HG03095 (cell line): ENCODE data around the gene CA12.
"Not testable (repeated sequence)": the region's sequence is repeated elsewhere in the genome, so short reads cannot be mapped to it uniquely, and the experiment has no call there.

Experiments used
- ATAC-seq: cut with Tn5 transposase; IDR thresholded peaks from one replicate; pipeline ENCODE4 v1.9.1; 2021; ENCODE audit warnings: moderate library complexity; ENCODE audit not compliant: unreplicated experiment

The CA12 gene

DNA sequence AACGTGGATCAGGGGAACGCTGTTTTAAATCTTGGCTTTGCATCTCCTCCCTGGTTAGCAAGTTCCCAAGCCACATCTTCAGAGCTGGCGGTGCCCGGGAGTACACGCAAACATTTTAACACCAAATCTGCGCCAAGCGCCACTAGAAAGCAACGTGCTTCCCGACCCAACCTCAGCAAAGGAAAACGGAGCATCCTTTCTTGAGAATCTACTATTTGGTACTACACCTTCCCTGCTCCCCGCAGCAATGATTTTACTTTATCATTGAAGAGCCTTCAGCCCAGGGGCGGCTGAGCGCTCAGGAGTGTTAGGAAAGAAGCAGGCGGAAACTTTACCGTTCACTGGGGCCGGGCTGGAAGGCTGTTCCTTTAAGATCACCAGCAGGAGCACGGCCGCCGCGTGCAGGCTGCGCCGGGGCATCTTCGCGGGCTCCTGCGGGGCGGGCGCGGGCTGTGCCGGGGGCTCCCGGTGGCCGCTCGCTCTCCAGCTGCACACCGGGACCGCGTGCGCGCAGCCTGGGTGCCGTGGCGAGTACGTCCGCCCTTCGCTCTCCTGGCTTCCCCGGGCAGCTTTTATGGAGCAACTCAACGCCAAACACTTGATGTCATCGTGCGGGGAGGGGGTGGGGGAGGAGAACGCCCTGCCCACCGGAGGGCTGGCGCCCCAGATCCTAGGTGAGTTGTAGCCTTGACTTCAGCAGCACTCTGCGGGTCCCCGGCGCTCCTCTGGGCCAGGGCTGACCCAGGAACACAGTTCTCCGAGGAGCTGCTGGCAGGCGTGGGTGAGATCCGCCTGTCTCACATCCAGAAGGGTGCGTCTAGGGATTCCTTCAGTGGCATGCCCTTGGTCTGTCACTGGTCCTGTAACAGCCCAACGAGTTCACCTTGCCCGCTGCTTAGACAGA lies at the start of gene CA12:
TSS of gene CA12 (minus strand) at position 546 of the 904 bp plus-strand sequence. CDS start at position 420, 126 bp downstream.
- ATAC-seq: no peak

DNA sequence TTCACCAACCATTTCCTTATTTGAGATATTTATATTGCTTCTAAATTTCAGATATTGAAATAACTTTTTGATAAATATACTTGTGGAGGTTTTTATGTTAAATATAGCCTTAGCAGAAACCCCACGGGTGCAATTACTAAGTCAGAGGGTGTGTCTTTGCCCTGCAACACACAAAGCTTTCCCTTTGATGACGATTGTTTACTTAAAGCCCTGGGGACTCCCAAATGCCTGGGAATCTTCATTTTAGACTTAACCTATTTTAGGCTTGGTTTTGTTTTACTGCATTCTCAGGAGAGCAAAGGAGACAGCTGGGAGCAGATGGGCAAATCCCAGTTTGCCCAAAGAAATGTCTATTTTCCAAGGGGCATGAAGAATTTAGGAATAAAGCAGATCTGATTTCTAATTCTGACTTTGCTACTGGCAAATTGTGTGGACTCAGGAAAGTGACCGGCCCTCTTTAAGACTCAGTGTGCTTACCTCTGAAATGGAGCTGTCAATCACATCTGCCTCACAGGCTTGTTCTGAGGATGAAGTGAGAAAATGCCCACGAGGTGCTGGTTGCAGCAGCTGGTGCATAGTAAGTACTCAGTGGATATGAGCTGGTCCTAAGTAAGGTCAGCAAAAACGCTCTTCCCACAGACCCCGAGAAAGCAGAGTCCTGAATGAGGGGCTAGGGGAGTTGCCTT lies 49.3 kb upstream of the CA12 start:
- ATAC-seq: no peak

DNA sequence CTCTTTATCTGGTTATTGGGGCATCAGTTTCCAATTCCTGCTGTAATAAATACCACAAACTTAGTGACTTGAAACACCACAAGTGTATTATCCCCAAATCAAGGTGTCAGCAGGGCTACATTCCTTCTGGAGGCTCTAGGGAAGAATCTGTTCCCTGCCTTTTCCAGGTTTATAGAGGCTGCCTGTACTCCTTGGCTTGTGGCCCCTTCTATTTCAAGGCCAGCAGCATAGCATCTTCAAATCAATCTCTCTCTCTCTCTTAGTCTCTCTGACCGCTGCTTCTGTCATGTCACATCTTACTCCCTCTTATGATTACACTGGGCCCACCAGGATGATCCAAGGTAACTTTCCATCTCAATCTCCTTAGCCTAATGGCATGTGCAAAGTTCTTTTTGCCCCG lies 44.9 kb upstream of the CA12 start:
- no peak for ATAC-seq

DNA sequence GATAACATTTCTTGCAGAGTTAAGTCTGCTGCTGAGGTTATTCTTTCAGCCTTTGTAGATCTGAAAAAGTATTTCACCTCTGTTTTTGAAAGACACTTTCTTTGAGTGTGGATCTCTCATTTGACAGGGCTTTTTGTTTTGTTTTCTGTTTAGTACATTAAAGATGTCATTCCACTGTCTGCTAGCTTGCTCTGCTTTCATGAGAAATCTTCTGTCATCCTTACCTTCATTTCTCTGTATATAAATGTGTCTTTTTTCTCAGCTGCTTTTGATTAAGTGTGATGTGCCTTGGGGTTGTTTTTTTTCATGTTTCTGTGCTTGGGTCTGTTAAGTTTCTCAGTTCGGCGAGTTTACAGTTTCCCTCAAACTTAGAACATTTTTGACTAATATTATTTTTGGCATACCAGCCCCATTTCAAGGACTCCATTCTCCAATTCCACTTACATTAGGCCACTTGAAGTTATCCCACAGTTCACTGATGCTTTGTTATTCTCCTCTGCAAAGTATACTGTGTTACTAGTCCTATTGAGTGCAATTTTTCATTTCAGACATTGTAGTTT lies 43.9 kb upstream of the CA12 start:
- no peak for ATAC-seq

DNA sequence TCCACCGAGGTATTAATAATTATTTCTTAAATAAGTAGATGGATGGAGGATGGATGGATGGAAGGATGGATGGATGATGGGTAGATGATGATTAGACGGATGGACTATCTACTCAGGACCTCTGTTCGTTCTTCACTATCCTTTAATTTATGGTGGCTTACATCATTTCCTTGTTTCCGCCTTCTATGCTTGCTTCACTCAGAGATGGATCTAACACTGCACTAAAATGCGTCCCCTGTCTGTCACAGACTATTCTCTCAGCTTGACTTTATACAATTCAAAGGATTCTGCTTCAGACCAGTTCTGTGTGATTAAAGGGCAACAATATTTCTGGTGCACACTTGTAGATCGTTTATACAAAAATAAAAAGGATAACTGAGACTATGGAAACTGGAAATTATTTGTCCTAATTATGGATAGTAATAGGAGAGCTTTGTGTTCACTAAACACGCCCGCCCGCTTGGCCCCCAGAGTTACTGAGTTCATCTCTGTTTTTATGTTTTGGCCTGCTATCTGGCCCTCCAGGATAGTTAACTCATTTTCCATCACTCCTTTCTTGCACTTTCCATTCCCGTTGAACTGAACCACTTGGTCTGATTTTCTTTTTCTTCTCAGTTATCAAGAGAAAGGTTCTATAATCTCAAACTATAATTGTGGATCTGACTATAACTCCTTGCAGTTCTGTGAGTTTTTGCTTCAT lies 41.4 kb upstream of the CA12 start:
- no peak for ATAC-seq

DNA sequence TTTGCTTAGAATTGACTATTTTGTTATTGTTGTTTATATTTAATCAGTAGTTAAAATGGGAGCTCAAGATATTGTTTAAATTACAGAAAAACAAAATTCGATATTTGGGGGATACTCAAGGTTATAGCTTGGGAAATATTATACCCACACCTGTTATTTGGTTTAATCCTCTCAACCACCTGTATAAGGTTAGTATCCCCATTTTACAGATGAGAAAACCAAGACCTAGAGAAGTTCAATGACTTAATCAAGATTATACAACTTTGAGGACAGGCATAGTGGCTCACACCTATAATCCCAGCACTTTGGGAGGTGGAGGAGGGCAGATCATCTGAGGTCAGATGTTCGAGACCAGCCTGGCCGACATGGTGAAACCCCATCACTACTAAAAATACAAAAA lies 39.8 kb upstream of the CA12 start:
- ATAC-seq: no peak

DNA sequence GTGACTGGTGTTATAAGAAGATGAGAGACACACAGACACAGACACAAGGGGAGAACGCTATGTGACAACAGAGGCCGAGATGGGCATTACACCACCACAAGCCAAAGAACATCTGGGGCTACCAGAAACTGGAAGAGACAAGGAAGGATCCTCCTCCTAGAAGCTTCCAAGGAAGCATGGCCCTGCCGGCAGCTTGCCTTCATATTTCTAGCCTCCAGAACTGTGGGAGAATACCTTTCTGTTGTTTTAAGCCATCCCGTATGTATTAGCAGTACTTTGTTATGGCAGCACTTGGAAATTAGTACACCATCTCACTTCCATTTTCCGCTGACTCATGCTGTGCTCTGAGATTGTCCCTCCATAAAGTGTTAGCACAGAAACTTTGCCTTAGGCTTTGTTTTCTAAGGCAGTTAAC lies 38.7 kb upstream of the CA12 start:
- ATAC-seq: no peak

DNA sequence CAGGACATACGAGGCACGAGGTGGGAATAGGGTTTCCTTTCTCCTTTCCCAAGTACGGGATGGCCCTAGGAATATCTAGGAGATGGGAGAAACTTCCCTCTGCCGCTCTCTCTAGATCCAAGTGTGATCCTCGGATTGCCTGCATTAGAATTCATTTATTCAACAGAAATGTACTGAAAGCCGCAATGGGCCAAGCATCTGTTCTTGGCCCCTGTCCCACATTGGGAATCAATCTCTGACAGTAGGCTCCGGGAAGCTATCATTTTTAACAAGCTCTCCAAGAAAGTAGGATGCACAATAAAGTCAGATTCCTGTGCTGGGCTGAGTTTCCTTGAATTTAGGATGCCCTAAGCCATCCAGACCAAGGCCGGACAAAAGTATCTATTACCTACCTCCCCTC lies 37.2 kb upstream of the CA12 start:
- ATAC-seq: no peak

DNA sequence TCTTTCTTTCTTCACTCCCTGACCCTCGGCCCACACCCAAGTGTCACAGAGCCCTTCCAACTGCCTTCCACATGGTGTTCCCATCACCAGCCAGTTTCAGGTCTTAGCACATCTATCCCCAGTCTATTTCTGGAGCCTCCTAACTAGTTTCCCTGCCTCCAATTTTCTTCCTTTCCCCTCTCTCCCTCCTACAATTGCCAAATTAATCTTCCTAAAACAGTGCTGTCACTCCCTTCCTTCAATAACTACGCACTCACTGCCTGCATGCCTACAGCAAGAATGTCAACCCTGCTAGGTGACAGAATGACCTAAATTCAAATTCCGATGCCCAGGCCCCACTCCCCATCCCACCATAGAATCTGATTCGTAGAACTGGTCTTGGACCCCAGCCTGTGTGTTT lies 36.1 kb upstream of the CA12 start:
- ATAC-seq: no peak

DNA sequence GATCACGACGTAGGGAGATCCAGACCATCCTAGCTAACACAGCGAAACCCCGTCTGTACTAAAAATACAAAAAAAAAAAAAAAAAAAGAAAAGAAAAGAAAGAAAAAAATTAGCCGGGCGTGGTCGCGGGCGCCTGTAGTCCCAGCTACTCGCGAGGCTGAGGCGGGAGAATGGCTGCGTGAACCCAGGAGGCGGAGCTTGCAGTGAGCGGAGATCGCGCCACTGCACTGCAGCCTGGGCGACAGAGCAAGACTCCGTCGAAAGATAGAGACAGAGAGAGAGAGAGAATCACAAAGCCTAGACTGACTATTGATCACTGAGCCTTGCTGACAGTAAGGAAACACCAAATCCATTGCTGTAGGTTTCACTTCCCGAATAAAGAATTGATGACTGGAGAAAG lies 35.6 kb upstream of the CA12 start:
- not testable (repeated sequence) for ATAC-seq

DNA sequence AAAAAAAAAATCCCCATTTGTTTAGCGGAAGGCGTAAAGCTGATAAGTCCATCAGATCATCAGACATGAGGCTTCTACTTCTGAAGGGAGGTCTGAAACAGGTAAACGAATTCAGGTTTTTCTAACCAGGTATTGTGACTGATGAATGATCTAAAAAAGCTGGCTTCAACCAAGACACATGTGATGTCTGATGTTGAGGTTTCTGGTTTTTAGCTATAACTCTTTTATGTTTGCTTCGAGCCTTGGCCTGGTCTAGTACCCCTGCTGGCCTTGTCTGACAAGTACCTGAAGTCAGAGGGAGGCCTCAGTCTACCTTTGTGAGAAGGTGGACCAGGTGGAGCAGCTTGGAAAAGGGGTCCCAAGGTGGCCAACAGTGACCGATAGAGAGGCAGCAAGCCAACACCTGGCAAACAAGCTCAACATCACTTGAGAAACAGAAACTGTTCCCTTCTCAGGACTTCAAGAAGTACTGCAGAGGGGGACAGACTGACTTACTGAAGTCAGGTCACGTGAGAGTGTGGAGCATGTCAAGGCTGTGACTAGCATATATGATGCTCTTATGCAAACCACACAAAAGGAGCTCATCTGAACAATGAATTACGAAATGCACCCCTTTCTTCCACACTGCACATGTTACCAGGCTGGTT lies 33.0 kb upstream of the CA12 start:
- no peak for ATAC-seq

DNA sequence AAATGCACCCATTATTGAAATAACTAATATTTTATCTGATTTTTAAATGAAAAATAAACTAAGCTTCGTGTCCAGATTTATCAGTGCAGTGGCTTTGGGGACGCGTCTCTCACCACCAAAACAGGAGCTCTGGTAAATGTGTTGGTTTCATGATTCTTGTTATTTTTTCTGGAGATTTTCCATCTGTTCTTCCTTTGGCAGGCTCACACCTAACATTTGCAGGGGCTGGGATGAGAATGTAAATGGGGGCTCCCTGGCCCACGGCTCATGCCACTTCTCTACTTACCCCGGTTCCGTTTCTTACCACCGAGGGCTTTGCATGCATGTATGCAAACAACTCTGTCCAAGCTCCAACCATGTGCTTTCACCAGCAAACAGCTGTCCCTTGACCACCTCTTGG lies 30.9 kb upstream of the CA12 start:
- ATAC-seq: no peak

DNA sequence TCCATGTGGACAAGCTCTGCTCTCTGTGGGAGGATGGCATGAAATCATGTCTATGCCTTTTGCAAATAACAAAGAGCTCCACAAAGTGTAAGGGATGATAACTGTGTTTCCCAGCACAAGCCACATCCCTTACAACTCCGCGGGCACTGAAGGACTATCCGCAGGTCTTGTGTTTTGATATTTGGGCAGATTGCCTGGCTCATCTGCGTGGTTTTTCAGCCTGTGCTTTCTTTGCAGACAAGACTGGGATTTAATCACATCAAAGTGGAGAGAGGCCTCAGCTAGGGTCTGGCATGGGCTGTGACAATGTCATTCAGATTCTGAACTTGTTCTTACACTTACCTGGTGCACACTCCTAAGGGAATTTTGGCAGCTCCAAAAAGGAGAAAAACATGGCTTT lies 30.2 kb upstream of the CA12 start:
- ATAC-seq: no peak

DNA sequence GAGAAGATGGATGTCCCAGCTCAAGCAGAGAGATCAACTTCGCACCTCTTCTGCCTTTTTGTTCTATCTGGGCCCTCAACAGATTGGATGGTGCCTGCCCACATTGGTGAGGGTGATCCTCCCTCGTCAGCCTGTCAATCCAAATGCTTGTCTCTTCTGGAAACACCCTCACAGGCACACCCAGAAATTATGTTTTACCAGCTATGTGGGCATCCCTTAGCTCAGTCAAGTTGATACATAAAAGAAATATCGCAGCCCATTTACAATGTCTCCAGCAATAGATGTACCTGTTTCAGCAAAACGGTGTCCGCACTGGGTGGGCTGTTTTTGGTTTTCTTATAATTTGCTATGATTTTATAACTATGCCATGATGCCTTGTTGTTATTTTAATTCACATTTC lies 27.5 kb upstream of the CA12 start:
- ATAC-seq: no peak

DNA sequence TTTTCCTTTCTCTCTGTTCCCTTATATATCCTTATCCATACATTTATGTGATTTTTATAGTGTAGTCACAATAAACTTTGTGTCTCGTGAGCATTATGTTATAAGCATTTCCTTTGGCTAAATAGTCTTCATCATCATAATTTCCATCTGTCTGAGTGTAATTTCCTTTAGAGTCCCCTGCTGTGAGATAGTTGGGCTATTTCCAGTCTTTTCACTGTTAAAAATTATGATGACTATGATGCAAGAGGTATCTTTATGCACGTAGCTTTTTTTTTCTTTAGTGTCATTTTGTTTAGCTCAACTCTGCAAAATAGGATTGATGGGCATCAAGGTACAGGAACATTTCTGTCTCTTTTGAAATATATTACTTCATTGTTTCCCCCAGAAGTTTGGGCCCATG lies 26.9 kb upstream of the CA12 start:
- ATAC-seq: no peak

DNA sequence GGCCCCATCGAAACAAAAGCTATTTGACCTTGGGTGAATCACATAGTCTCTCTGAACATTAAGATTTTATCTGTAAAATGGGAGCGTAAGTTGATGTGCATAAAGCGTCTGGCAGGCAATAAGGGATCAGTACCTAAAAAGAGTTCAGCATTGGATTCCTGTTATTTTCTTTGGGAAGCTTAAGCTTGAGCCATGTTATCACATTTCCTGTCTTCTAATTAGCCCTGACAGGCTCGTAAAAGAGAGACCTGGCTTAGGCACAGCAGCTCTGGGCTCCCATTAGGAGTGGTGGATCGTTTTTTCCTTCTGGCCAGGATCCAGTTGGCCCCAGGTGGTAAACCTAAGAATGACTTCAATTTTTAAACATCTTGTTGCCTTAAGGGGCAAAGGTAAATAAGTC lies 26.0 kb upstream of the CA12 start:
- ATAC-seq: no peak

DNA sequence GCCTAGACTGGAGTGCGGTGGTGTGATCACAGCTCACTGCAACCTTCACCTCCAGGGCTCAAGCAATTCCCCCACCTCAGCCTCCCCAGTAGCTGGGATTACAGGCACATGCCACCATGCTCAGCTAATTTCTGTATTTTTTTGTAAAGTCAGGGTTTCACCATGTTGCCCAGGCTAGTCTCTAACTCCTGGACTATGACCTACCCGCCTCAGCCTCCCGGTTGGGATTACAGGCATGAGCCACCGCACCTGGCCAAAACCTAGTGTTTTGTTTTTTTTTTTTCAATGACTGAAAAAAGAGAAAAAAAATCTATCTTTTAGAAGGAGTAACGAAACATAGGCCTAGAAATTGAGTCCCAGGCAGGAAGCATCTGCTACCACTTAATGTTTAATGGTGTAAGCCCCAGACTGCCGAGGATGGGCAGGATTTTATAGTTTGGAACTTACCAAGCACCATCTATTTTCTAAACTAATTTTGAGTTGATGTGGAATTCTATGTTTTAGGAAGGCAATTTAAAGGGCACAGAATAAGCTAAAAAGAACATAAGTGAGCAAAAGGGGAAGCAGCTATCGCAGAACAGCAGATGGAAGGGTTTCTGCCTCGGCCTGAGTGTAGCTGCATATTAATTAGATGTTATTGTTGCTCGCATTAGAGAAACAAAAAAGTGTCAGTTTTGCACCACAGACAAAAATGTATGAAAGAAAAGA lies 24.2 kb upstream of the CA12 start:
- ATAC-seq: no peak

DNA sequence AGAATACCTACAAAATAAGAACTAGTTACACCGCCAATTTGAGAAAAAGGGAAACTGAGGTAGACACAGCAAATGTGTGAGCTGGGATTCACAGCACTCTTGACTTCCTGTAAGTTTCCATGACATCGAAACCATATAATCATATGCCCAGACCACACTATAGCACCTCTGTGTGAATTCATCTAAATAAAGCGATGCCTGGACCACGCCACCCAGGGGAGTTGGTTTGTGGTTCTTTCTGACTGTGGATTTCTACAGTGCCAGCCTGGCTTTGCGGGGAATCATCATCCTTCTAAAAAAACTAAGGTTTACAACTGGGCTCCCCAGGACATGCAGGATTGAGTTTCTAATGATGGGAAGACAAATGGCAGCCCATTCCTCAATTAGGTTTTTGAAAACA lies 23.5 kb upstream of the CA12 start:
- ATAC-seq: no peak

DNA sequence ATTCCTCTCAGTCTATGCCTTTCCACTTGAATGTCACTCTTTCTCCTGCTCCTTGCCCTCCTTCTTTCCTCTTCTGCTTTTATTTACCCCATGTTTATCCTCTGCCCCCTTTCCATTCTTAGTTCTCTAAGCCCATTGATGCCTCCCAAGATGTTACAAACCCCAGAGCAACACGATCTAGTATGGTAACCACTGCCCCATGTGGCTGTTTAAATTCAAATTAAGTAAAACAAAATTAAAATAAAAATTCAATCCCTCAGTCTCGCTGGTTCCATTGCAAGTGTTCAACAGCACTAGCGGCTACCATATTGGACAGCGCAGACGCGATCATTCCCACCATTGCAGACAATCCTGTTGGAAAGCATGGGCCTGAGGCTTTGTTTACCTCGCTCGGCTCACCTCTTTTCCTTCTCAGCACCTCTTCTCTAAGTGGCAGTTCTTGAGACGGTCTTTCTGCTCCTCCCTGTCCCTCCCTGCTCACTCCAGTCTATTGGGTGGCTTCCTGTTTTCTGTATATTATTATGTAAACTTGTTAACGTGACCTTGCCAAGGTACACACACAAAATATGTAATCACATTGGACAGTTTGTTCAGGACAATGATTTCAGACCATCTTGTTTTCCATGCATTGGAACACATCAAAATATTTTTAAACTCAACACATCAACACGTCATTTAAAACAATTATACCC lies 21.8 kb upstream of the CA12 start:
- no peak for ATAC-seq
